Measurements from ENCODE around the gene RBX1.

The RBX1 gene

GRCh38 chr22:40960145-40960544, 9.0 kb downstream of the RBX1 start:
- no peak overlapping the region for H3K27ac ChIP-seq
- no peaks in the 10 kb centered on the region for H3K27me3 ChIP-seq (replicated peaks)
- peaks cover 25% of the 10 kb centered on the region for H3K36me3 ChIP-seq (replicated peaks)
- no peak for TF ChIP-seq CTCF (IDR thresholded peaks at IDR 0.05; ENCODE audit: low read depth, low read length, missing control alignments)
- no peak for DNase-seq
- in situ Hi-C loops (cut with HindIII; ENCODE audit: low pct_ligation_motif_present, low sequenced_read_pairs): no loop called here
- H3K4me3 ChIP-seq (ENCODE audit: low read depth, low read length): no peak overlapping the region

- Histone ChIP-seq H3K27me3 (replicated peaks) (no peaks in the 10 kb centered on the region), H3K4me3 (ENCODE audit: low read depth, low read length) (no peak overlapping the region), H3K36me3 (replicated peaks) (peaks cover 48% of the 10 kb centered on the region), H3K27ac (no peak overlapping the region)
- no peak for DNase-seq
- TF ChIP-seq CTCF (IDR thresholded peaks at IDR 0.05; ENCODE audit: low read depth, low read length, missing control alignments): no peak
- in situ Hi-C loops (cut with HindIII; ENCODE audit: low pct_ligation_motif_present, low sequenced_read_pairs): no loop called here
Measured at GRCh38 chr22:40965936-40966725, 15.0 kb downstream of the RBX1 start.

- Histone ChIP-seq H3K36me3 (replicated peaks) (peaks cover 48% of the 10 kb centered on the region), H3K4me3 (ENCODE audit: low read depth, low read length) (no peak overlapping the region), H3K27ac (no peak overlapping the region), H3K27me3 (replicated peaks) (no peaks in the 10 kb centered on the region)
- no peak for TF ChIP-seq CTCF (IDR thresholded peaks at IDR 0.05; ENCODE audit: low read depth, low read length, missing control alignments)
- no peak for DNase-seq
- in situ Hi-C loops (cut with HindIII; ENCODE audit: low pct_ligation_motif_present, low sequenced_read_pairs): no loop called here
Measured at GRCh38 chr22:40966726-40967085, 15.5 kb downstream of the RBX1 start.

- H3K4me3 ChIP-seq (ENCODE audit: low read depth, low read length): no peak overlapping the region
- in situ Hi-C loops (cut with HindIII; ENCODE audit: low pct_ligation_motif_present, low sequenced_read_pairs): no loop called here
- peaks cover 51% of the 10 kb centered on the region for H3K36me3 ChIP-seq (replicated peaks)
- DNase-seq: no peak
- H3K27ac ChIP-seq: no peak overlapping the region
- no peaks in the 10 kb centered on the region for H3K27me3 ChIP-seq (replicated peaks)
- no peak for TF ChIP-seq CTCF (IDR thresholded peaks at IDR 0.05; ENCODE audit: low read depth, low read length, missing control alignments)
Measured at GRCh38 chr22:40967111-40967760, 16.1 kb downstream of the RBX1 start.

GRCh38 chr22:40972587-40972986, 21.4 kb downstream of the RBX1 start:
- no peaks in the 10 kb centered on the region for H3K27me3 ChIP-seq (replicated peaks)
- TF ChIP-seq CTCF (IDR thresholded peaks at IDR 0.05; ENCODE audit: low read depth, low read length, missing control alignments): no peak

More at GRCh38 chr22:40972587-40972986, 21.4 kb downstream of the RBX1 start:
- H3K4me3 ChIP-seq (ENCODE audit: low read depth, low read length): no peak overlapping the region
- in situ Hi-C loops (cut with HindIII; ENCODE audit: low pct_ligation_motif_present, low sequenced_read_pairs): no loop called here
- no peak overlapping the region for H3K27ac ChIP-seq
- no peak for DNase-seq
- peaks cover 21% of the 10 kb centered on the region for H3K36me3 ChIP-seq (replicated peaks)
